WTC11 (cell line): Measurements from ENCODE around the gene PPHLN1. TPM values are rescaled to one million over a fixed set of nuclear protein-coding genes. Genes with fewer than 3 reads are reported as not detected.

Experiments used
- ATAC-seq: fragments of 200-7000 bp; cut with Tn5 transposase; 2 replicates; pipeline ENCODE4 v1.10.0; 2021; ENCODE audit warnings: mild to moderate bottlenecking, moderate library complexity
- CTCF ChIA-PET: fragments of 300-600 bp; sonication (Branson Sonifier 250); formaldehyde crosslinking; loops from one replicate; lab custom pipeline; 2021; ENCODE audit warnings: antibody characterized with exemption; lab: Charles Lee
- POLR2A ChIA-PET: fragments of 350-600 bp; sonication (Branson Sonifier 250); formaldehyde crosslinking; loops from one replicate; lab custom pipeline; 2021; ENCODE audit warnings: antibody characterized with exemption; lab: Charles Lee
- DNase-seq: peaks from one replicate; pipeline ENCODE4 v3.0.0; 2021; ENCODE audit warnings: low spot score
- H3K27ac Mint-ChIP-seq: 2 replicates; pipeline ENCODE4 v1.8.0; 2021; ENCODE audit warnings: mixed read lengths
- H3K27me3 Mint-ChIP-seq: 2 replicates; pipeline ENCODE4 v1.8.0; 2021; ENCODE audit warnings: low read depth, mild to moderate bottlenecking, moderate library complexity, mixed read lengths
- H3K36me3 Mint-ChIP-seq: 2 replicates; pipeline ENCODE4 v1.8.0; 2021; ENCODE audit warnings: mixed read lengths
- H3K4me1 Mint-ChIP-seq: 2 replicates; pipeline ENCODE4 v1.8.0; 2022; ENCODE audit warnings: mixed read lengths
- H3K4me3 Mint-ChIP-seq: 2 replicates; pipeline ENCODE4 v1.8.0; 2021; ENCODE audit warnings: mild to moderate bottlenecking, moderate library complexity, mixed read lengths
- H3K9me3 Mint-ChIP-seq: 2 replicates; pipeline ENCODE4 v1.8.0; 2021; ENCODE audit warnings: mixed read lengths
- CREM ChIP-seq: sonication (generic); formaldehyde crosslinking; IDR thresholded peaks from 2 replicates; pipeline ENCODE4 v1.8.1; 2022; ENCODE audit warnings: mild to moderate bottlenecking, missing genetic modification reagents, moderate library complexity
- EMX1 ChIP-seq: fragments of 250-450 bp; sonication (Bioruptor Pico); IDR thresholded peaks from 2 replicates; pipeline ENCODE4 v1.8.0; 2021; ENCODE audit warnings: mild to moderate bottlenecking
- FOXJ3 ChIP-seq: sonication (generic); formaldehyde crosslinking; IDR thresholded peaks from 2 replicates; pipeline ENCODE4 v1.9.0; 2021; ENCODE audit warnings: missing genetic modification reagents, mild to moderate bottlenecking, borderline replicate concordance
- GABPB1 ChIP-seq: sonication (generic); formaldehyde crosslinking; IDR thresholded peaks from 2 replicates; pipeline ENCODE4 v1.8.1; 2023; ENCODE audit warnings: mild to moderate bottlenecking, missing genetic modification reagents
- KAT7 ChIP-seq: sonication (generic); formaldehyde crosslinking; IDR thresholded peaks from 2 replicates; pipeline ENCODE4 v1.8.1; 2023; ENCODE audit warnings: missing genetic modification reagents, mild to moderate bottlenecking, borderline replicate concordance
- MYBL2 ChIP-seq: sonication (generic); formaldehyde crosslinking; IDR thresholded peaks from 2 replicates; pipeline ENCODE4 v1.8.1; 2023; ENCODE audit warnings: mild to moderate bottlenecking, moderate library complexity, missing genetic modification reagents
- SP1 ChIP-seq: sonication (generic); formaldehyde crosslinking; conservative IDR thresholded peaks from 2 replicates; pipeline ENCODE4 v1.8.1; 2022; ENCODE audit warnings: missing genetic modification reagents
- ZBTB21 ChIP-seq: sonication (generic); formaldehyde crosslinking; IDR thresholded peaks from 2 replicates; pipeline ENCODE4 v1.8.1; 2023; ENCODE audit warnings: mild to moderate bottlenecking, missing genetic modification reagents, borderline replicate concordance
- total RNA-seq: library from RNA; stranded (reverse); gene quantifications from 3 replicates; pipeline ENCODE4 v1.2.3, GENCODE V29; 2021
- TF ChIP-seq, protein P1 (sequence below): sonication (generic); formaldehyde crosslinking; IDR thresholded peaks from 2 replicates; pipeline ENCODE4 v1.8.1; 2023; ENCODE audit warnings: mild to moderate bottlenecking, missing genetic modification reagents, borderline replicate concordance
- TF ChIP-seq, protein P2 (sequence below): sonication (generic); formaldehyde crosslinking; conservative IDR thresholded peaks from 2 replicates; pipeline ENCODE4 v1.8.1; 2022; ENCODE audit warnings: mild to moderate bottlenecking, missing genetic modification reagents
- TF ChIP-seq, protein P3 (sequence below): sonication (generic); formaldehyde crosslinking; IDR thresholded peaks from 2 replicates; pipeline ENCODE4 v1.8.1; 2023; ENCODE audit warnings: mild to moderate bottlenecking, missing genetic modification reagents, moderate library complexity
- TF ChIP-seq, protein P4 (sequence below): sonication (generic); formaldehyde crosslinking; IDR thresholded peaks from 2 replicates; pipeline ENCODE4 v1.8.0; 2022; ENCODE audit warnings: mild to moderate bottlenecking, missing genetic modification reagents
- TF ChIP-seq, protein P5 (sequence below): fragments of 250-450 bp; sonication (Bioruptor Pico); IDR thresholded peaks from 2 replicates; pipeline ENCODE4 v1.8.0; 2021; ENCODE audit warnings: mild to moderate bottlenecking
- TF ChIP-seq, protein P6 (sequence below): fragments of 250-450 bp; sonication (Bioruptor Pico); conservative IDR thresholded peaks from 2 replicates; pipeline ENCODE4 v1.9.0; 2021; ENCODE audit warnings: mild to moderate bottlenecking
- TF ChIP-seq, protein P7 (sequence below): sonication (generic); formaldehyde crosslinking; IDR thresholded peaks from 2 replicates; pipeline ENCODE4 v1.8.0; 2022; ENCODE audit warnings: mild to moderate bottlenecking, missing genetic modification reagents
- TF ChIP-seq, protein P8 (sequence below): sonication (generic); formaldehyde crosslinking; IDR thresholded peaks from 2 replicates; pipeline ENCODE4 v1.8.1; 2022; ENCODE audit warnings: missing genetic modification reagents, borderline replicate concordance
- TF ChIP-seq, protein P9 (sequence below): sonication (generic); formaldehyde crosslinking; IDR thresholded peaks from 2 replicates; pipeline ENCODE4 v1.8.0; 2023; ENCODE audit warnings: mild to moderate bottlenecking, missing genetic modification reagents
- TF ChIP-seq, protein P10 (sequence below): fragments of 250-450 bp; sonication (Bioruptor Pico); IDR thresholded peaks from 2 replicates; pipeline ENCODE4 v1.9.0; 2021; ENCODE audit warnings: mild to moderate bottlenecking

Gene PPHLN1
- total RNA-seq, 1 experiment from 2014 or later, result 61.1 TPM

DNA sequence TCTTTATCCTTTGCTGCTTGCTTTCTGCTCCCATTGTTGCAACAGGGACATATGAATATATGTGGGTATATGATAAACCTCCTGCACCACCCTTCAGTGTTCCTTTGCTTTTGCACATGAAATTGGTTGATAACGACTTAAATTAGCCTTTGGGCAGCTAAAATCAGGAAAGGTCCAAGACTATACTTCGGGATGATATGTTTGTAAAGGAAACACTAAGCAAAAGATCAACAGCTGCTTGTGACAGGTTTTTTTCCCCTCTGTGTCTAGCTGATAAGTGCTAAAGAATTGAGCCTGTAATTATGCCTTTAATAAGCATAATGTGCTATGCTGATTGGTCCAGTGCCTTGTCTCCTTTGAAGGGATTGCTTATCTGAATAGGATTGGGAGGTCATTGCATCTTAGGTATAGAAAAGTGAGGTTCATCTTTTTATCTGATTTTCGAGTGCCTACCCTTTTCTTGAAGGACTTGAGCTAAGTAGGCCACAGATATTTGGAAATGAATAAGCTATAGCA, 59.4 kb downstream of the PPHLN1 start (continued):
- TF ChIP-seq, protein P1, sequence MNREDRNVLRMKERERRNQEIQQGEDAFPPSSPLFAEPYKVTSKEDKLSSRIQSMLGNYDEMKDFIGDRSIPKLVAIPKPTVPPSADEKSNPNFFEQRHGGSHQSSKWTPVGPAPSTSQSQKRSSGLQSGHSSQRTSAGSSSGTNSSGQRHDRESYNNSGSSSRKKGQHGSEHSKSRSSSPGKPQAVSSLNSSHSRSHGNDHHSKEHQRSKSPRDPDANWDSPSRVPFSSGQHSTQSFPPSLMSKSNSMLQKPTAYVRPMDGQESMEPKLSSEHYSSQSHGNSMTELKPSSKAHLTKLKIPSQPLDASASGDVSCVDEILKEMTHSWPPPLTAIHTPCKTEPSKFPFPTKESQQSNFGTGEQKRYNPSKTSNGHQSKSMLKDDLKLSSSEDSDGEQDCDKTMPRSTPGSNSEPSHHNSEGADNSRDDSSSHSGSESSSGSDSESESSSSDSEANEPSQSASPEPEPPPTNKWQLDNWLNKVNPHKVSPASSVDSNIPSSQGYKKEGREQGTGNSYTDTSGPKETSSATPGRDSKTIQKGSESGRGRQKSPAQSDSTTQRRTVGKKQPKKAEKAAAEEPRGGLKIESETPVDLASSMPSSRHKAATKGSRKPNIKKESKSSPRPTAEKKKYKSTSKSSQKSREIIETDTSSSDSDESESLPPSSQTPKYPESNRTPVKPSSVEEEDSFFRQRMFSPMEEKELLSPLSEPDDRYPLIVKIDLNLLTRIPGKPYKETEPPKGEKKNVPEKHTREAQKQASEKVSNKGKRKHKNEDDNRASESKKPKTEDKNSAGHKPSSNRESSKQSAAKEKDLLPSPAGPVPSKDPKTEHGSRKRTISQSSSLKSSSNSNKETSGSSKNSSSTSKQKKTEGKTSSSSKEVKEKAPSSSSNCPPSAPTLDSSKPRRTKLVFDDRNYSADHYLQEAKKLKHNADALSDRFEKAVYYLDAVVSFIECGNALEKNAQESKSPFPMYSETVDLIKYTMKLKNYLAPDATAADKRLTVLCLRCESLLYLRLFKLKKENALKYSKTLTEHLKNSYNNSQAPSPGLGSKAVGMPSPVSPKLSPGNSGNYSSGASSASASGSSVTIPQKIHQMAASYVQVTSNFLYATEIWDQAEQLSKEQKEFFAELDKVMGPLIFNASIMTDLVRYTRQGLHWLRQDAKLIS (CRISPR knock-in tag), result no peak
- TF ChIP-seq GABPB1, result no peak
- TF ChIP-seq, protein P2, sequence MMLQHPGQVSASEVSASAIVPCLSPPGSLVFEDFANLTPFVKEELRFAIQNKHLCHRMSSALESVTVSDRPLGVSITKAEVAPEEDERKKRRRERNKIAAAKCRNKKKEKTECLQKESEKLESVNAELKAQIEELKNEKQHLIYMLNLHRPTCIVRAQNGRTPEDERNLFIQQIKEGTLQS (CRISPR knock-in tag), result no peak
- TF ChIP-seq ZBTB21 (CRISPR knock-in tag), result no peak
- no peak for TF ChIP-seq MYBL2
- no peak for TF ChIP-seq FOXJ3 (CRISPR knock-in tag)
- TF ChIP-seq, protein P3, sequence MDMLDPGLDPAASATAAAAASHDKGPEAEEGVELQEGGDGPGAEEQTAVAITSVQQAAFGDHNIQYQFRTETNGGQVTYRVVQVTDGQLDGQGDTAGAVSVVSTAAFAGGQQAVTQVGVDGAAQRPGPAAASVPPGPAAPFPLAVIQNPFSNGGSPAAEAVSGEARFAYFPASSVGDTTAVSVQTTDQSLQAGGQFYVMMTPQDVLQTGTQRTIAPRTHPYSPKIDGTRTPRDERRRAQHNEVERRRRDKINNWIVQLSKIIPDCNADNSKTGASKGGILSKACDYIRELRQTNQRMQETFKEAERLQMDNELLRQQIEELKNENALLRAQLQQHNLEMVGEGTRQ, result no peak
- TF ChIP-seq SP1 (CRISPR knock-in tag), result no peak
- TF ChIP-seq, protein P4, sequence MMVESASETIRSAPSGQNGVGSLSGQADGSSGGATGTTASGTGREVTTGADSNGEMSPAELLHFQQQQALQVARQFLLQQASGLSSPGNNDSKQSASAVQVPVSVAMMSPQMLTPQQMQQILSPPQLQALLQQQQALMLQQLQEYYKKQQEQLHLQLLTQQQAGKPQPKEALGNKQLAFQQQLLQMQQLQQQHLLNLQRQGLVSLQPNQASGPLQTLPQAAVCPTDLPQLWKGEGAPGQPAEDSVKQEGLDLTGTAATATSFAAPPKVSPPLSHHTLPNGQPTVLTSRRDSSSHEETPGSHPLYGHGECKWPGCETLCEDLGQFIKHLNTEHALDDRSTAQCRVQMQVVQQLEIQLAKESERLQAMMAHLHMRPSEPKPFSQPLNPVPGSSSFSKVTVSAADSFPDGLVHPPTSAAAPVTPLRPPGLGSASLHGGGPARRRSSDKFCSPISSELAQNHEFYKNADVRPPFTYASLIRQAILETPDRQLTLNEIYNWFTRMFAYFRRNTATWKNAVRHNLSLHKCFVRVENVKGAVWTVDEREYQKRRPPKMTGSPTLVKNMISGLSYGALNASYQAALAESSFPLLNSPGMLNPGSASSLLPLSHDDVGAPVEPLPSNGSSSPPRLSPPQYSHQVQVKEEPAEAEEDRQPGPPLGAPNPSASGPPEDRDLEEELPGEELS (CRISPR knock-in tag), result no peak
- TF ChIP-seq, all 79 proteins: peak for 0

DNA sequence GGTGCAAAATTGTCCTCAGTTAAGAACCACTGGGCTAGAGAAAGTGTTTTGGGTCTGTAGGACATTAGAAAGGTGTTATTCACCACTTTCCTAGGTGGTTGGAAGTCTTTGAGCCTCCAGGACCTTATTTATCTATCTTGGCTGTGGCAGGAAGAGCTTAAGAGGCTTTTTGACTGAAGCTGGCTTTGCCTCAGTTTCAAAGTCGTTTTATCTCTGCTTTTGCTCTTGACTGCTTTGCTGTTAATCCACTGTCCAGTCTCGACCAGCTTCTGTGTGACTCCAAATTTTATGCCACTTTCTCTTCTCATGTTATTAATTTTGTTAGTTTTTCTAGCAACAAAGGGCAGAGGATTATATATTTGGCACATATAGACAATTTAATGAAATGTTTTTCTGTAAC, 60.3 kb downstream of the PPHLN1 start:
- Mint-ChIP-seq H3K4me3 (no peak overlapping the region), H3K4me1 (peaks cover 20% of the 10 kb centered on the region), H3K27me3 (no peaks in the 10 kb centered on the region), H3K36me3 (peaks cover 30% of the 10 kb centered on the region), H3K27ac (no peak overlapping the region), H3K9me3 (no peaks in the 10 kb centered on the region)
- ChIA-PET POLR2A (no interaction called here), CTCF (interaction anchor here (1.6 kb wide), 1 partner anchor 14 kb away, joined by 5 read pairs; no protein-coding TSS in a partner anchor)
- ATAC-seq, result no peak
- no peak for DNase-seq
- TF ChIP-seq, protein P5, sequence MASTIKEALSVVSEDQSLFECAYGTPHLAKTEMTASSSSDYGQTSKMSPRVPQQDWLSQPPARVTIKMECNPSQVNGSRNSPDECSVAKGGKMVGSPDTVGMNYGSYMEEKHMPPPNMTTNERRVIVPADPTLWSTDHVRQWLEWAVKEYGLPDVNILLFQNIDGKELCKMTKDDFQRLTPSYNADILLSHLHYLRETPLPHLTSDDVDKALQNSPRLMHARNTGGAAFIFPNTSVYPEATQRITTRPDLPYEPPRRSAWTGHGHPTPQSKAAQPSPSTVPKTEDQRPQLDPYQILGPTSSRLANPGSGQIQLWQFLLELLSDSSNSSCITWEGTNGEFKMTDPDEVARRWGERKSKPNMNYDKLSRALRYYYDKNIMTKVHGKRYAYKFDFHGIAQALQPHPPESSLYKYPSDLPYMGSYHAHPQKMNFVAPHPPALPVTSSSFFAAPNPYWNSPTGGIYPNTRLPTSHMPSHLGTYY (CRISPR knock-in tag), result no peak
- TF ChIP-seq, protein P3, result no peak
- no peak for TF ChIP-seq KAT7 (CRISPR knock-in tag)
- TF ChIP-seq, protein P6, sequence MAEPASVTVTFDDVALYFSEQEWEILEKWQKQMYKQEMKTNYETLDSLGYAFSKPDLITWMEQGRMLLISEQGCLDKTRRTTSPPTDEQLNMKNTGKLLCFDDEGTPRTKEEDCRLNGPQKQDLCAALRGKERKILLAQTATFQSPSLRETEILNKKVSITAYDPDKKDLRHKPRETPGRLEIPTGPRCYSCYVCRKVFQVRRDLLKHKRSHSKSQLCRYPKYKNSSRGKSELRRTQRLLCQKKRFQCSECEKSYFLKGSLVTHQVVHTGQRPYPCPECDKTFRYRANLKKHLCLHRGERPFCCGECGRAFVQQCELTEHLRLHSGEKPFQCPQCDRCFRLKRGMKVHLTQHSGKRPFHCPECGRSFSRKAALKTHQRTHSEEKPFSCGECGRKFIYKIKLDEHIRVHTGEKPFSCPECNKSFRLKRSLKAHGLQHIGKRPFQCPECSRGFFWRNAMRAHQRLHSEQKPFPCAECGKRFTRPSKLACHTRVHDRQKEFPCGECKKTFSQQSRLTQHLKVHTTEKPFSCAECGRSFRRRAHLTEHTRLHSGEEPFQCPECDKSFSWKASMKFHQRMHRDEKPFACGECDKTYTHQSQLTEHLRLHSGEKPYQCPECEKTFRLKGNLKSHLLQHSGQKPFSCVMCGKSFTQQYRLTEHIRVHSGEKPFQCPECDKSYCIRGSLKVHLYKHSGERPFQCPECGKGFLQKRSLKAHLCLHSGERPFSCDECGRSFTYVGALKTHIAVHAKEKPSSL, result no peak
- TF ChIP-seq CREM, result no peak
- TF ChIP-seq, protein P7, sequence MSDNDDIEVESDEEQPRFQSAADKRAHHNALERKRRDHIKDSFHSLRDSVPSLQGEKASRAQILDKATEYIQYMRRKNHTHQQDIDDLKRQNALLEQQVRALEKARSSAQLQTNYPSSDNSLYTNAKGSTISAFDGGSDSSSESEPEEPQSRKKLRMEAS (CRISPR knock-in tag), result no peak
- TF ChIP-seq MYBL2, result no peak
- TF ChIP-seq, protein P8, sequence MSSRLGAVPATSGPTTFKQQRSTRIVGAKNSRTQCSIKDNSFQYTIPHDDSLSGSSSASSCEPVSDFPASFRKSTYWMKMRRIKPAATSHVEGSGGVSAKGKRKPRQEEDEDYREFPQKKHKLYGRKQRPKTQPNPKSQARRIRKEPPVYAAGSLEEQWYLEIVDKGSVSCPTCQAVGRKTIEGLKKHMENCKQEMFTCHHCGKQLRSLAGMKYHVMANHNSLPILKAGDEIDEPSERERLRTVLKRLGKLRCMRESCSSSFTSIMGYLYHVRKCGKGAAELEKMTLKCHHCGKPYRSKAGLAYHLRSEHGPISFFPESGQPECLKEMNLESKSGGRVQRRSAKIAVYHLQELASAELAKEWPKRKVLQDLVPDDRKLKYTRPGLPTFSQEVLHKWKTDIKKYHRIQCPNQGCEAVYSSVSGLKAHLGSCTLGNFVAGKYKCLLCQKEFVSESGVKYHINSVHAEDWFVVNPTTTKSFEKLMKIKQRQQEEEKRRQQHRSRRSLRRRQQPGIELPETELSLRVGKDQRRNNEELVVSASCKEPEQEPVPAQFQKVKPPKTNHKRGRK (CRISPR knock-in tag), result no peak
- TF ChIP-seq, protein P9, sequence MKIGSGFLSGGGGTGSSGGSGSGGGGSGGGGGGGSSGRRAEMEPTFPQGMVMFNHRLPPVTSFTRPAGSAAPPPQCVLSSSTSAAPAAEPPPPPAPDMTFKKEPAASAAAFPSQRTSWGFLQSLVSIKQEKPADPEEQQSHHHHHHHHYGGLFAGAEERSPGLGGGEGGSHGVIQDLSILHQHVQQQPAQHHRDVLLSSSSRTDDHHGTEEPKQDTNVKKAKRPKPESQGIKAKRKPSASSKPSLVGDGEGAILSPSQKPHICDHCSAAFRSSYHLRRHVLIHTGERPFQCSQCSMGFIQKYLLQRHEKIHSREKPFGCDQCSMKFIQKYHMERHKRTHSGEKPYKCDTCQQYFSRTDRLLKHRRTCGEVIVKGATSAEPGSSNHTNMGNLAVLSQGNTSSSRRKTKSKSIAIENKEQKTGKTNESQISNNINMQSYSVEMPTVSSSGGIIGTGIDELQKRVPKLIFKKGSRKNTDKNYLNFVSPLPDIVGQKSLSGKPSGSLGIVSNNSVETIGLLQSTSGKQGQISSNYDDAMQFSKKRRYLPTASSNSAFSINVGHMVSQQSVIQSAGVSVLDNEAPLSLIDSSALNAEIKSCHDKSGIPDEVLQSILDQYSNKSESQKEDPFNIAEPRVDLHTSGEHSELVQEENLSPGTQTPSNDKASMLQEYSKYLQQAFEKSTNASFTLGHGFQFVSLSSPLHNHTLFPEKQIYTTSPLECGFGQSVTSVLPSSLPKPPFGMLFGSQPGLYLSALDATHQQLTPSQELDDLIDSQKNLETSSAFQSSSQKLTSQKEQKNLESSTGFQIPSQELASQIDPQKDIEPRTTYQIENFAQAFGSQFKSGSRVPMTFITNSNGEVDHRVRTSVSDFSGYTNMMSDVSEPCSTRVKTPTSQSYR, result no peak
- TF ChIP-seq, protein P10, sequence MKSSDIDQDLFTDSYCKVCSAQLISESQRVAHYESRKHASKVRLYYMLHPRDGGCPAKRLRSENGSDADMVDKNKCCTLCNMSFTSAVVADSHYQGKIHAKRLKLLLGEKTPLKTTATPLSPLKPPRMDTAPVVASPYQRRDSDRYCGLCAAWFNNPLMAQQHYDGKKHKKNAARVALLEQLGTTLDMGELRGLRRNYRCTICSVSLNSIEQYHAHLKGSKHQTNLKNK (CRISPR knock-in tag), result no peak
- TF ChIP-seq EMX1 (CRISPR knock-in tag), result no peak
